ENCODE measurements around the gene SMURF2. TPM values are rescaled to one million over a fixed set of nuclear protein-coding genes. Genes with fewer than 3 reads are reported as not detected.

Gene SMURF2
- polyA plus RNA-seq, 1 donor from 2014 or later = 55.2 TPM

GRCh38 chr17:64632606-64633005 lies 29.5 kb downstream of the SMURF2 start:
- Histone ChIP-seq H3K9me2 (ENCODE audit: insufficient read depth, low read length) (no peaks in the 10 kb centered on the region), H3F3A (ENCODE audit: insufficient read depth, low read length, poor library complexity, severe bottlenecking) (no peaks in the 10 kb centered on the region), H3K36me3 (ENCODE audit: insufficient read depth, low read length) (no peaks in the 10 kb centered on the region), H3K79me2 (replicated peaks; ENCODE audit: insufficient read depth, low read length) (peaks cover 58% of the 10 kb centered on the region), H3K9me3 (ENCODE audit: low read length) (no peaks in the 10 kb centered on the region), H3K27ac (ENCODE audit: low read length) (no peak overlapping the region), H2AFZ (ENCODE audit: low read depth, low read length) (no peak overlapping the region), H4K20me1 (ENCODE audit: insufficient read depth) (no peaks in the 10 kb centered on the region), H3K9ac (ENCODE audit: low read length) (no peak overlapping the region), H3K27me3 (ENCODE audit: insufficient read depth, low read depth, low read length) (no peaks in the 10 kb centered on the region), H3K4me3 (ENCODE audit: low read length) (no peak overlapping the region), H3K4me2 (ENCODE audit: low read length) (no peak overlapping the region)
- no peak for TF ChIP-seq MXI1 (conservative IDR thresholded peaks at IDR 0.05; ENCODE audit: poor library complexity, severe bottlenecking)
- TF ChIP-seq RAD21 (conservative IDR thresholded peaks at IDR 0.05) = no peak
- TF ChIP-seq CTCF (IDR thresholded peaks at IDR 0.05; ENCODE audit: poor library complexity, severe bottlenecking) = no peak
- TF ChIP-seq REST (IDR thresholded peaks at IDR 0.05; ENCODE audit: borderline replicate concordance) = no peak
- TF ChIP-seq TAF1 (IDR thresholded peaks at IDR 0.05; ENCODE audit: low read depth) = no peak
- TF ChIP-seq SMC3 (conservative IDR thresholded peaks at IDR 0.05; ENCODE audit: poor library complexity) = no peak
- TF ChIP-seq EP300 (conservative IDR thresholded peaks at IDR 0.05; ENCODE audit: poor library complexity, severe bottlenecking) = no peak
- TF ChIP-seq EZH2 (IDR thresholded peaks at IDR 0.05; ENCODE audit: borderline replicate concordance, insufficient read depth, low read length, poor library complexity, severe bottlenecking) = no peak
- no peak for TF ChIP-seq POLR2AphosphoS5 (IDR thresholded peaks at IDR 0.05)

- Histone ChIP-seq H3K27me3 (ENCODE audit: insufficient read depth, low read depth, low read length) (no peaks in the 10 kb centered on the region), H3K27ac (ENCODE audit: low read length) (no peak overlapping the region), H3K79me2 (replicated peaks; ENCODE audit: insufficient read depth, low read length) (peaks cover 62% of the 10 kb centered on the region), H2AFZ (ENCODE audit: low read depth, low read length) (no peak overlapping the region), H3K9ac (ENCODE audit: low read length) (no peak overlapping the region), H4K20me1 (ENCODE audit: insufficient read depth) (no peaks in the 10 kb centered on the region), H3K9me2 (ENCODE audit: insufficient read depth, low read length) (no peaks in the 10 kb centered on the region), H3K36me3 (ENCODE audit: insufficient read depth, low read length) (no peaks in the 10 kb centered on the region), H3K9me3 (ENCODE audit: low read length) (no peaks in the 10 kb centered on the region), H3K4me2 (ENCODE audit: low read length) (no peak overlapping the region), H3F3A (ENCODE audit: insufficient read depth, low read length, poor library complexity, severe bottlenecking) (no peaks in the 10 kb centered on the region), H3K4me3 (ENCODE audit: low read length) (no peak overlapping the region)
- no peak for TF ChIP-seq SMC3 (conservative IDR thresholded peaks at IDR 0.05; ENCODE audit: poor library complexity)
- no peak for TF ChIP-seq MXI1 (conservative IDR thresholded peaks at IDR 0.05; ENCODE audit: poor library complexity, severe bottlenecking)
- no peak for TF ChIP-seq CTCF (IDR thresholded peaks at IDR 0.05; ENCODE audit: poor library complexity, severe bottlenecking)
- no peak for TF ChIP-seq RAD21 (conservative IDR thresholded peaks at IDR 0.05)
- no peak for TF ChIP-seq POLR2AphosphoS5 (IDR thresholded peaks at IDR 0.05)
- TF ChIP-seq EZH2 (IDR thresholded peaks at IDR 0.05; ENCODE audit: borderline replicate concordance, insufficient read depth, low read length, poor library complexity, severe bottlenecking) = no peak
- no peak for TF ChIP-seq REST (IDR thresholded peaks at IDR 0.05; ENCODE audit: borderline replicate concordance)
- TF ChIP-seq EP300 (conservative IDR thresholded peaks at IDR 0.05; ENCODE audit: poor library complexity, severe bottlenecking) = no peak
- TF ChIP-seq TAF1 (IDR thresholded peaks at IDR 0.05; ENCODE audit: low read depth) = no peak
These were observed 29.9 kb downstream of the SMURF2 start for GRCh38 chr17:64632194-64632593.

Measured in neural cell (in vitro differentiated cells).